SK-N-SH treated with all-trans-retinoic acid at 6 μM for 48 hours (cell line): ENCODE data around the gene GALR1.

Experiments
- ATAC-seq: fragments of 200-7000 bp; cut with Tn5 transposase; 3 replicates; pipeline ENCODE4 v1.9.1; 2020; ENCODE audit warnings: mild to moderate bottlenecking, moderate library complexity
- ARNTL ChIP-seq: fragments of 450-650 bp; formaldehyde crosslinking; IDR thresholded peaks from 2 replicates; pipeline ENCODE4 v1.5.0; 2020; ENCODE audit warnings: low read depth, mild to moderate bottlenecking, moderate library complexity, borderline replicate concordance
- CSDC2 ChIP-seq: fragments of 250-450 bp; sonication (Bioruptor Pico); IDR thresholded peaks from 2 replicates; pipeline ENCODE4 v1.5.0; 2020; ENCODE audit warnings: mild to moderate bottlenecking, moderate library complexity
- ESRRG ChIP-seq: fragments of 250-450 bp; sonication (Bioruptor Pico); IDR thresholded peaks from 2 replicates; pipeline ENCODE4 v1.6.1; 2021; ENCODE audit warnings: mild to moderate bottlenecking
- GLIS3 ChIP-seq: fragments of 250-450 bp; sonication (Bioruptor Pico); IDR thresholded peaks from 2 replicates; pipeline ENCODE4 v1.5.0; 2020; ENCODE audit warnings: mild to moderate bottlenecking, moderate library complexity
- ISL1 ChIP-seq: fragments of 250-450 bp; sonication (Bioruptor Pico); IDR thresholded peaks from 2 replicates; pipeline ENCODE4 v2.1.2; 2022; ENCODE audit warnings: mild to moderate bottlenecking, moderate library complexity
- OSR1 ChIP-seq: fragments of 250-450 bp; sonication (Bioruptor Pico); IDR thresholded peaks from 2 replicates; pipeline ENCODE4 v1.8.0; 2022; ENCODE audit warnings: moderate library complexity, mild to moderate bottlenecking, inconsistent platforms
- POU6F1 ChIP-seq: fragments of 250-450 bp; sonication (Bioruptor Pico); IDR thresholded peaks from 2 replicates; pipeline ENCODE4 v1.8.0; 2021; ENCODE audit warnings: low read depth, mild to moderate bottlenecking, moderate library complexity, borderline replicate concordance
- PPARA ChIP-seq: fragments of 250-450 bp; sonication (Bioruptor Pico); IDR thresholded peaks from 2 replicates; pipeline ENCODE4 v1.5.0; 2020; ENCODE audit warnings: mild to moderate bottlenecking, borderline replicate concordance
- RARB ChIP-seq: fragments of 250-450 bp; sonication (Bioruptor Pico); IDR thresholded peaks from 2 replicates; pipeline ENCODE4 v1.8.0; 2021; ENCODE audit warnings: mild to moderate bottlenecking, moderate library complexity
- SNAI2 ChIP-seq: fragments of 250-450 bp; sonication (Bioruptor Pico); IDR thresholded peaks from 2 replicates; pipeline ENCODE4 v1.5.0; 2020; ENCODE audit warnings: mild to moderate bottlenecking, moderate library complexity
- TCF4 ChIP-seq: fragments of 250-450 bp; sonication (Bioruptor Pico); IDR thresholded peaks from 2 replicates; pipeline ENCODE4 v1.8.0; 2021; ENCODE audit warnings: mild to moderate bottlenecking, moderate library complexity, borderline replicate concordance
- TOX ChIP-seq: fragments of 250-450 bp; sonication (Bioruptor Pico); IDR thresholded peaks from 2 replicates; pipeline ENCODE4 v1.8.0; 2021; ENCODE audit warnings: mild to moderate bottlenecking, moderate library complexity, borderline replicate concordance
- TSHZ2 ChIP-seq: fragments of 250-450 bp; sonication (Bioruptor Pico); IDR thresholded peaks from 2 replicates; pipeline ENCODE4 v1.5.0; 2020; ENCODE audit warnings: mild to moderate bottlenecking, moderate library complexity
- ZC3H10 ChIP-seq: fragments of 250-450 bp; sonication (Bioruptor Pico); IDR thresholded peaks from 2 replicates; pipeline ENCODE4 v1.5.1; 2021; ENCODE audit warnings: mild to moderate bottlenecking, moderate library complexity
- ZFP3 ChIP-seq: fragments of 250-450 bp; sonication (Bioruptor Pico); IDR thresholded peaks from 2 replicates; pipeline ENCODE4 v1.5.0; 2020; ENCODE audit warnings: mild to moderate bottlenecking, moderate library complexity
- ZFP30 ChIP-seq: fragments of 450-650 bp; formaldehyde crosslinking; IDR thresholded peaks from 2 replicates; pipeline ENCODE4 v1.5.0; 2022; ENCODE audit warnings: mild to moderate bottlenecking, moderate library complexity
- ZNF565 ChIP-seq: fragments of 450-650 bp; formaldehyde crosslinking; conservative IDR thresholded peaks from 2 replicates; pipeline ENCODE4 v1.5.0; 2020; ENCODE audit warnings: low read depth, mild to moderate bottlenecking, moderate library complexity
- ZNF8 ChIP-seq: fragments of 450-650 bp; formaldehyde crosslinking; IDR thresholded peaks from 2 replicates; pipeline ENCODE4 v1.5.0; 2020; ENCODE audit warnings: mild to moderate bottlenecking, moderate library complexity
- TF ChIP-seq, protein P1 (sequence below): fragments of 250-450 bp; sonication (Bioruptor Pico); IDR thresholded peaks from 2 replicates; pipeline ENCODE4 v1.5.1; 2020; ENCODE audit warnings: low read depth, mild to moderate bottlenecking, moderate library complexity

The GALR1 gene

DNA sequence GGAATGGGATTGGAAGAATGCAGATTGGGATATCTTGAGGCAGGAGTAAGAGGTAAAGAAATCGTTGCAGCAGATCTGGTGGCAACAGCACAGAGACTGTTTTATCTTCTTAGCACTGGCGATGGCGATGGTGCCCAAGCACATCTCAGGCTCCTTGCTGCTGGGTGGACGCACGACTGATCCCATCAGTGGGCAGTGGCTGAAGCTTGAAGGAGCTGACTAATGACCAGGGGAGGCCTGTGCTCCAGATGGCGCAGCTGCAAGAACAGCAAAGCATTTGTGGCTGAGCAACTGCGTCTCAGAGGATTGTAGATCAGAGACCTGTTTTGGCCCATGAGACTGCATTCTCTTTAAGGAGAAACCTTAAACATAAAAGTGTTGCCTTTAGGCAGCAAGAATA lies 54.6 kb downstream of the GALR1 start:
- TF ChIP-seq OSR1, result no peak
- no peak for TF ChIP-seq TSHZ2
- TF ChIP-seq PPARA, result no peak
- TF ChIP-seq ZNF8 (CRISPR knock-in tag), result no peak
- TF ChIP-seq TOX (CRISPR knock-in tag), result no peak
- no peak for TF ChIP-seq CSDC2
- TF ChIP-seq RARB, result no peak
- no peak for TF ChIP-seq ZFP30 (CRISPR knock-in tag)
- ATAC-seq, result no peak

DNA sequence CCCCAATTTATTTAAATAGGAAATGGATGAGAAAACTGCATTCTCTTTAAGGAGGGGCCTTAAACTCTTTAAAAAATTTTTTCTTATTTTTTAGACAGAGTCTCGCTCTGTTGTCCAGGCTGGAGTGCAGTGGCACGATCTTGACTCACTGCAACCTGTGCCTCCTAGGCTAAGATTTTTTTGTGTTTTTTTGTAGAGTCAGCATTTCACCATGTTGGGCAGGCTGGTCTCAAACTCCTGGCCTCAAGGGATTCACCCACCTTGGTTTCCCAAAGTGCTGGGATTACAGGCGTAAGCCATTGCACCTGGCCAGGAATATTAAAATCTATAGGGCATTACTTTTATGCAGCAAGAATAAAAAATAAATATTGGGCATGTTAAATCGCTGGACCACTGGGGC lies 56.0 kb downstream of the GALR1 start:
- TF ChIP-seq TCF4 (CRISPR knock-in tag) (no peak), ZFP30 (CRISPR knock-in tag) (no peak), ZFP3 (CRISPR knock-in tag) (no peak), SNAI2 (no peak), ZNF565 (CRISPR knock-in tag) (no peak)
- no peak for ATAC-seq

DNA sequence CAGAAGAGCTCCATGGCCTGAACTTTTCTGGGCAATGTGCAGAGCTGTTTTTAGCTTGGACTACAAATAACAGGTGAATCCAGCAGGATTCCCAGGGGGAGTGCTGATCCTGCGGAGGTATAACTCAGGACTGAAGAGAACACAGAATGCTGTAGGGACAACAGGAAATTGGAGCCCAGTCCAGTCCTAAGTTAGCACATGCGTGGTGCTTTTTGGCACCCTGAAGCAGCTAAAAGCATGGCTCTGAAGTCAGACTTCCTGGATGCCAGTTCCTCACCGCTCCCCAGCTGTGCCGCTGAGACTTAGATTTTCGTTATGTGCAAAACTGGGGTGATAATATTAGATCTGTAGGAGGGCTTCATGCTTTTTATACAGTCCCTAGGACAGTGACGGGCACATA lies 58.6 kb downstream of the GALR1 start:
- ATAC-seq, result no peak
- TF ChIP-seq TSHZ2, result no peak
- TF ChIP-seq ZC3H10, result no peak
- no peak for TF ChIP-seq POU6F1
- no peak for TF ChIP-seq RARB
- TF ChIP-seq ZFP3 (CRISPR knock-in tag), result no peak
- TF ChIP-seq, protein P1, sequence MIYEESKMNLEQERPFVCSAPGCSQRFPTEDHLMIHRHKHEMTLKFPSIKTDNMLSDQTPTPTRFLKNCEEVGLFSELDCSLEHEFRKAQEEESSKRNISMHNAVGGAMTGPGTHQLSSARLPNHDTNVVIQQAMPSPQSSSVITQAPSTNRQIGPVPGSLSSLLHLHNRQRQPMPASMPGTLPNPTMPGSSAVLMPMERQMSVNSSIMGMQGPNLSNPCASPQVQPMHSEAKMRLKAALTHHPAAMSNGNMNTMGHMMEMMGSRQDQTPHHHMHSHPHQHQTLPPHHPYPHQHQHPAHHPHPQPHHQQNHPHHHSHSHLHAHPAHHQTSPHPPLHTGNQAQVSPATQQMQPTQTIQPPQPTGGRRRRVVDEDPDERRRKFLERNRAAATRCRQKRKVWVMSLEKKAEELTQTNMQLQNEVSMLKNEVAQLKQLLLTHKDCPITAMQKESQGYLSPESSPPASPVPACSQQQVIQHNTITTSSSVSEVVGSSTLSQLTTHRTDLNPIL, result no peak
- TF ChIP-seq GLIS3 (CRISPR knock-in tag), result no peak
- TF ChIP-seq ESRRG (CRISPR knock-in tag), result no peak
- TF ChIP-seq ZFP30 (CRISPR knock-in tag), result no peak
- TF ChIP-seq OSR1, result no peak
- TF ChIP-seq ZNF565 (CRISPR knock-in tag), result no peak
- no peak for TF ChIP-seq ISL1 (CRISPR knock-in tag)

DNA sequence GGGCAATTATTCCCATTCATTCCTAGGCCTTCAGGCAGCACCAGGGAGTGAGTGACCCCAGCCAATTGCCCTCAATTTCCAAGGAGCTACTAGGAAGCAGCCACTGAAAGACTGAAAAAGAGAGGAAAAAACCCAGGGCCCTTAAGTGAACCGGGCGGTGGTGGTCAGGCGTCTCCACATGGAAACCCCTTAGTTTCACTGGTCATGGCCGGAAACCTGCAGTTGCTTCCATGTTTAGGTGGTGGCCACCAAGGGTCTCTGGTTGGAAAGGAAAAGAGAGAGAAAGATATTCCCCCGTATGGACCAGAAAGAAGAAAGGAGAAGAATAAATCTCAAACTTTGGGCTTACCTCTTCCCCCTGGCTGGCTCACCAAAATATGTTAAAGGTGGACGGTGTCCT lies 64.9 kb downstream of the GALR1 start:
- no peak for ATAC-seq
- TF ChIP-seq GLIS3 (CRISPR knock-in tag) (no peak), PPARA (no peak)

- no peak for TF ChIP-seq ARNTL
- TF ChIP-seq ISL1 (CRISPR knock-in tag), result no peak
- no peak for TF ChIP-seq SNAI2
- TF ChIP-seq POU6F1, result no peak
- TF ChIP-seq ZNF8 (CRISPR knock-in tag), result no peak
- TF ChIP-seq ESRRG (CRISPR knock-in tag), result no peak
- TF ChIP-seq TCF4 (CRISPR knock-in tag), result no peak
- ATAC-seq, result no peak
These were observed 65.3 kb downstream of the GALR1 start for GRCh38 chr18:77314952-77315351.
